HCT116 (cell line): ENCODE data around the gene FARP1.

Source experiments
- POLR2A ChIP-seq: IDR thresholded peaks from 2 replicates; pipeline ENCODE4 v1.7.0; 2011; ENCODE audit warnings: borderline replicate concordance; ENCODE audit not compliant: insufficient read depth, insufficient read length; ENCODE audit errors: extremely low read depth
- ZFX ChIP-seq: fragments of 450-650 bp; IDR thresholded peaks from 2 replicates; pipeline ENCODE4 v1.6.1; 2017

DNA sequence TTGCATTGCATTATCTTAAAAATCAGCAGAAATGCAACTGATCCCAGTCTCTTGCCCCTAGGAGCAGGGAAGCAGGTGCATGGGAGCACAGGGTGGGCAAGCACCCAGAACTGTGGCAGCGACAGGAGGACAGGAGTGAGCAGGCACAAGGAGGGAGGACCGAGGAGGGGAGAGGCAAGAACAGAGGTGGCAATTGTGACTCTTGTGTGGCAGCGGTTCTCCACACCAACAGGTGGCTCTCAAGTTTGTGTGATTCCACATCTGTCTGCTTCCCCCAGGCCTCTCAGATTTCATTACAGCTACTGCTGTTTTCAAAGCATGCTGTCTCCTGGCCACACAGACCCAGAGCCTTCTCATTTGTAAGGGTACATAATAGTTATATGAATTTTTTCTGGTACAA, 325.5 kb downstream of the FARP1 start:
- TF ChIP-seq ZFX (no peak), POLR2A (no peak)
